Fibroblast of lung (primary cell): Measurements from ENCODE around the gene SDCCAG8. TPM values are rescaled to one million over a fixed set of nuclear protein-coding genes. Genes with fewer than 3 reads are reported as not detected.
A peak's percentile ranks its signal among the peaks of the same experiment; 100 is the strongest.

Experiments used
- DNase-seq, 2 donors: peaks; one replicate each; pipeline versions ENCODE4 v3.0.0 to v3.0.0-alpha.2; 2010; ENCODE audit warnings: low read depth in 2 of 2
- H2AFZ ChIP-seq: 2 replicates; pipeline ENCODE4 v1.5.1; 2012; ENCODE audit warnings: low read length, control low read depth, inconsistent platforms
- H3K27ac ChIP-seq: 2 replicates; pipeline ENCODE4 v1.5.1; 2011; ENCODE audit warnings: low read length, control low read depth; ENCODE audit not compliant: insufficient read depth
- H3K27me3 ChIP-seq: 2 replicates; pipeline ENCODE4 v1.5.1; 2011; ENCODE audit warnings: mild to moderate bottlenecking, low read length; ENCODE audit not compliant: control insufficient read depth, insufficient read depth
- H3K36me3 ChIP-seq: 2 replicates; pipeline ENCODE4 v1.5.1; 2011; ENCODE audit warnings: low read length; ENCODE audit not compliant: control insufficient read depth, insufficient read depth
- H3K4me1 ChIP-seq: 2 replicates; pipeline ENCODE4 v1.5.1; 2011; ENCODE audit warnings: low read length; ENCODE audit not compliant: control insufficient read depth, insufficient read depth; ENCODE audit errors: extremely low read depth
- H3K4me2 ChIP-seq: 2 replicates; pipeline ENCODE4 v1.5.1; 2011; ENCODE audit warnings: low read length, control low read depth; ENCODE audit not compliant: insufficient read depth; ENCODE audit errors: extremely low read depth
- H3K4me3 ChIP-seq, 4 experiments: fragments of 200-600 bp in 1 of 4; sonication (generic) in 1 of 4; replicated peaks in 1 of 4; 2 replicates each; pipeline ENCODE4 v1.5.1; 2011 to 2016; ENCODE audit warnings: low read length in 4 of 4, low read depth in 3 of 4, mild to moderate bottlenecking in 3 of 4, control low read depth in 2 of 4, inconsistent platforms in 1 of 4, mixed read lengths in 1 of 4; ENCODE audit not compliant: insufficient read depth in 1 of 4; ENCODE audit errors: control extremely low read depth in 1 of 4
- H3K79me2 ChIP-seq: 2 replicates; pipeline ENCODE4 v1.5.1; 2012; ENCODE audit warnings: mild to moderate bottlenecking, low read length, inconsistent platforms; ENCODE audit not compliant: control insufficient read depth, insufficient read depth
- H3K9ac ChIP-seq: 2 replicates; pipeline ENCODE4 v1.5.1; 2011; ENCODE audit warnings: mild to moderate bottlenecking, low read length, control low read depth; ENCODE audit not compliant: insufficient read depth
- H3K9me3 ChIP-seq: 2 replicates; pipeline ENCODE4 v1.5.1; 2012; ENCODE audit warnings: low read depth, low read length; ENCODE audit not compliant: control insufficient read depth, insufficient read depth
- H4K20me1 ChIP-seq: 2 replicates; pipeline ENCODE4 v1.5.1; 2011; ENCODE audit warnings: low read length; ENCODE audit not compliant: control insufficient read depth, insufficient read depth; ENCODE audit errors: extremely low read depth
- CTCF ChIP-seq, 2 donors: IDR thresholded peaks in 1 of 2; conservative IDR thresholded peaks in 1 of 2; 1 replicate in 1 of 2; 2 replicates in 1 of 2; pipeline ENCODE4 v1.5.1; 2011 to 2012; ENCODE audit warnings: low read length in 2 of 2, control low read depth in 1 of 2, inconsistent platforms in 1 of 2, low read depth in 1 of 2, mild to moderate bottlenecking in 1 of 2
- EZH2 ChIP-seq: IDR thresholded peaks from 2 replicates; pipeline ENCODE4 v1.5.1; 2012; ENCODE audit warnings: low read length, control low read depth, mild to moderate bottlenecking; ENCODE audit errors: missing control alignments
- polyA plus RNA-seq, 2 donors: library from polyadenylated mRNA; depleted of rRNA in 1 of 2; stranded (reverse) in 1 of 2; unstranded in 1 of 2; fragments of >200 nt; gene quantifications; 2 replicates each; pipeline ENCODE4 v1.2.1, GENCODE V29; 2011 to 2012; ENCODE audit warnings: missing spikeins in 1 of 2
- total RNA-seq: library from RNA; depleted of rRNA; stranded (reverse); fragments of >200 nt; gene quantifications from 2 replicates; pipeline ENCODE4 v1.2.1, GENCODE V29; 2014

SDCCAG8 gene
- total and polyA plus RNA-seq, 2 donors (not counting 1 experiment from before 2014, with no cell fraction given), result 34.8 to 53.2 TPM

GRCh38 chr1:243473227-243474135, 217.6 kb downstream of the SDCCAG8 start:
- H3K9ac ChIP-seq, result peak overlapping the region; percentile 5
- TF ChIP-seq EZH2 (no peak), CTCF (conservative IDR thresholded peaks at IDR 0.05 in 1 of 2, IDR thresholded peaks at IDR 0.05 in 1 of 2; ENCODE audit: low read depth in 1 of 2, low read length in 2 of 2) (no peak)
- no peaks in the 10 kb centered on the region for H4K20me1 ChIP-seq
- H3K27ac ChIP-seq, result peak overlapping the region; percentile 57
- H3K9me3 ChIP-seq, result no peaks in the 10 kb centered on the region
- peak overlapping the region; percentile 48 for H2AFZ ChIP-seq
- no peaks in the 10 kb centered on the region for H3K79me2 ChIP-seq
- DNase-seq, result peak; percentile 42 to 74
- H3K36me3 ChIP-seq, result peaks cover 2% of the 10 kb centered on the region
- peaks cover 10% of the 10 kb centered on the region for H3K4me1 ChIP-seq
- no peaks in the 10 kb centered on the region for H3K27me3 ChIP-seq
- peak overlapping the region; percentile 89 for H3K4me2 ChIP-seq
- peak overlapping the region; percentile 39 to 74 (median 50) for H3K4me3 ChIP-seq

GRCh38 chr1:243474136-243474881, 218.5 kb downstream of the SDCCAG8 start:
- no peak overlapping the region for H3K9ac ChIP-seq

More at GRCh38 chr1:243474136-243474881, 218.5 kb downstream of the SDCCAG8 start:
- DNase-seq, result no peak
- Histone ChIP-seq H3K4me1 (peaks cover 10% of the 10 kb centered on the region), H3K36me3 (peaks cover 2% of the 10 kb centered on the region), H3K9me3 (no peaks in the 10 kb centered on the region), H4K20me1 (no peaks in the 10 kb centered on the region), H3K79me2 (no peaks in the 10 kb centered on the region), H2AFZ (no peak overlapping the region), H3K27ac (peak overlapping the region; percentile 35), H3K27me3 (no peaks in the 10 kb centered on the region), H3K4me2 (peak overlapping the region; percentile 1), H3K4me3 (peak overlapping the region in 2 of 4 experiments; percentile 10 to 74)
- no peak for TF ChIP-seq CTCF (conservative IDR thresholded peaks at IDR 0.05 in 1 of 2, IDR thresholded peaks at IDR 0.05 in 1 of 2; ENCODE audit: low read depth in 1 of 2, low read length in 2 of 2)
- TF ChIP-seq EZH2, result no peak
